NCI-H345 treated with DMSO at 0.1 percent for 48 hours (cell line): ENCODE measurements around the gene EXT2.

Experiments
- DNase-seq: peaks from one replicate; lab custom pipeline; 2025; ENCODE audit not compliant: unreplicated experiment; lab: John Stamatoyannopoulos, UW

Gene EXT2

DNA sequence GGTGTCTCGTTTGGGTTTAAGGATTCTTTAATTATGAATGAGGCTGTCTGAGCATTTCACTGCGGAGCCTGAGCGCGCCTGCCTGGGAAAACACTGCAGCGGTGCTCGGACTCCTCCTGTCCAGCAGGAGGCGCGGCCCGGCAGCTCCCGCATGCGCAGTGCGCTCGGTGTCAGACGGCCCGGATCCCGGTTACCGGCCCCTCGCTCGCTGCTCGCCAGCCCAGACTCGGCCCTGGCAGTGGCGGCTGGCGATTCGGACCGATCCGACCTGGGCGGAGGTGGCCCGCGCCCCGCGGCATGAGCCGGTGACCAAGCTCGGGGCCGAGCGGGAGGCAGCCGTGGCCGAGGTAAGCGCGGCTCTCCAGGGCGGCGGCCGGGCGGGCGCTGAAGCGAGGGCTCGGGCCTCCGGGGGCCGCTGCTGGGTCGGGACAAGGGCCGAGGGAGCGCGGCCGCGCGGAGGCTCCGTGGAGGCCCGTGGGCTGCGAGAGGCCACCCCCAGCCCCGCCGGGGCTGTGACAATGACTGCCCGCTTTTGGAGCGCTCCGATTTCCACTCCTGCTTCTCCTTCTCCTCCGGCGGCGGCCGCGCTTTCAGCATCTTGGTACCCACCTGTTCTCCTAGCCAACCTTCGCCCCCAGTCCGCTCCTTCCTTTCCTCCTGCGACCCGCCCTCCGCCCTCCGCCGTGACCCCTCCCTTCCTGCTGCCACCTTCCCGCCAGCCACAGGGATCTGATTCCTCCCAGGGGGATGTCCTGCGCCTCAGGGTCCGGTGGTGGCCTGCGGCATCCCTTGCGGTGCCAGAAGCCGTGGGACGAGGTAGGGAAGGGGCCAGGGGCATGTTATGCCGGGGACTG lies at the start of gene EXT2:
TSS of gene EXT2 (plus strand) at position 173 of the 854 bp plus-strand sequence. CDS start 12,035 bp downstream, outside the sequence.
- peak; percentile 84 for DNase-seq

DNA sequence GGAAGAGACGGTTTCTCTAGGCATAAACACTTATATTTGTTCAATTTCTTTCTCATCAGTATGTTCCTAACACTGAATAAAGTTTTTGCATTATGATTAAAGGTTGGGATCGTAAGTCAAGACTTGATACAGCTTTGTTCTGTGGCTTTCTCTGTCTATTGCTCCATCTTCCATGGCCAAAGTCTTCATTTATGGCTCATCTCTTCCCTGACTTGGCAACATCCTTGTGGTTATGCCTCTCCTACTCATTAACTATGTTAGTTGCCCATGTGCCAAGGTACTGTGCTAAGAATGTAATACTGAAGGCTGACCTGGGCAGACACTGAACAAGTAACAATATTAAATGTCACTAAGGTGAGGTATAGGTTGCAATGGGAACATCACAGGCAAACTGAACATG lies 49.3 kb upstream of the EXT2 start:
- no peak for DNase-seq

DNA sequence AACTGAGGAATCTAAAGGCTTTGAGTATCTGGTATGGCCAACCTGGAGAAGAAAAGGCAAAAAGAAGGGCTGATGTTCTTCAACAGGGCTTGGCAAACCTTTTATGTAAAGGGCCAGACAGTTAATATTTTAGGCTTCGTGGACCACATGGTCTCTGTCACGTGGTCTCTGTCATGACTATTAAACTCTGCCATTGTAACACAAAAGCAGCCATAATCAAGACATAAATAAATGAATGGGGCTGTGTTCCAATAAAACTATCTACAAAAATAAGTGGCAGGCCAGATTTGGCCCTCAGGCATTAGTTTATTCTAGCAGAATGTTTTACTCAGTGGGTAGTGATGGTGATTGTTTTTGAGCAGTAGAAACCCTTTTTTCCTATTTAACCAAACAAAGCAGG lies 48.2 kb upstream of the EXT2 start:
- DNase-seq = no peak

DNA sequence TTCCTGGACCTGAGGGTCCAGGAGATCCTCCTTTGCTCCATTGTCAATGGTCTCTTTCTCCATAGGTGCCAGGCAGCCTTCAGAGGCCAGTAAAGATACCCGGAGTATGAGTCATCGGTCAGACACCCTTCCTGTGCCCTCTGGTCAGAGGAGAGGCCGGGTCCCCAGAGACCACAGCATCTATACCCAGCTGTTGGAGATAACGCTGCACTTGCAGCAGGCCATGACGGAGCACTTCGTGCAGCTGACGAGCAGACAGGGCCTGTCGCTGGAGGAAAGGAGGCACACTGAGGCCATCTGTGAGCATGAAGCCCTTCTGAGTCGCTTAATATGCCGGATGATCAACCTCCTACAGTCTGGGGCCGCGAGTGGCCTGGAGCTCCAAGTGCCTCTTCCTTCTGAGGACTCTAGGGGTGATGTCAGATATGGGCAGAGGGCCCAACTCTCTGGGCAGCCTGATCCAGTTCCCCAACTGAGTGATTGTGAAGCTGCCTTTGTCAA lies 47.5 kb upstream of the EXT2 start, which contains the start of gene ACCSL:
TSS of gene ACCSL (plus strand) at position 51 of the 501 bp plus-strand sequence. CDS start at position 107, 56 bp downstream.
- no peak for DNase-seq

DNA sequence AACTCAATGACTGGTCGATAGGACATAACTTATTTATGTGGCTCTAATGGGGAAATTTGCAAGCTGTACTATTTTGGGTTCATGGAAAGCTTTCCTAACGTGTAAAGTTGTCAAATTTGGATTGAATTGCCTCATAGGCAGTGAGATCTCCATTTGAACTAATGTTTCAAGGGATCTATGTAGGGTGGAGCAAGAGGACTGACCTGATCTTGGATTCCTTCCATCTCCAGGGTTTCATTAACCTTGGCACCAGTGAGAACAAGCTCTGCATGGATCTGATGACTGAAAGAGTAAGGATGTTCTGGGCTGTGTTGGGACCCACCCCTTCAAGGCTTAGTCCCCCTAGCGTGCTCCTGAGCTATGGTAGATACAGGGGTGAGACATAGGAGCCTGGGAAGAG lies 45.6 kb upstream of the EXT2 start:
- DNase-seq = no peak

DNA sequence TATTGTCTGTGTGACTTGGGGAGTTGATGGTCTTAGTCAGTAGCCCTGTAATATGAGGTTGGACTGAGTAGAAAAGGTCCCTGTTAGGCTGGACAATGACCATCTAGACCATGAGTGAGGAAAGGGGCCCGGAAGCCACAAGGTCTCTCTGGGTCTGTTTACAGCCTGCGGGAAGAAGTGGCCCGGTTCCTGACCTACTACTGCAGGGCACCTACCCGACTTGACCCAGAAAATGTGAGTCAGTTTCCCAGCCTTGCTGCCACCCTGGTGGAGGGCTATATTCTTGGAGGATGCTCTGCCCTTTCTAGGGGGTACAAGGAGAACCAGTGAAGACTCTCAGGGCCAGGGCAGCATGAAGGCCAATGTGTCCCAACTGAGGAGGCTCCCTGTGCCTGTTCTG lies 44.3 kb upstream of the EXT2 start:
- no peak for DNase-seq

DNA sequence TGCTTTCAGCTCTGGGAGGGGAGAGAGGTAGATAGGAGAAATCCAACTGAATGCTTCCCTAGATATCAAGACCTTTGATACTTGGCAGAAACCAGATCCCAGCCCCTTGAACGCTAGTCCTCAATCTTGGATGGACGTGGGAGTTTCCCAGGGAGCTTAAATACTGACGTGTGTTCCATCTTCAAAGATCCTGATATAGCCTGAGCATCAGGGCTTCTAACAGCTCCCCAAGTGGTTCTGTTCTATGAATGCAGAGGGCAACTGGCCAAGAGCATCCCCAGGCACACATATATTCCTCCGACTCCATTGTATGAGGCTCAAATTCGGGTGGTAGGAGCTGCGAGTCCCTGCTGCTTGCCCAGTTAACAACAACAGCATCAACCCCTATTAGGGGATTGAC lies 38.1 kb upstream of the EXT2 start:
- no peak for DNase-seq

DNA sequence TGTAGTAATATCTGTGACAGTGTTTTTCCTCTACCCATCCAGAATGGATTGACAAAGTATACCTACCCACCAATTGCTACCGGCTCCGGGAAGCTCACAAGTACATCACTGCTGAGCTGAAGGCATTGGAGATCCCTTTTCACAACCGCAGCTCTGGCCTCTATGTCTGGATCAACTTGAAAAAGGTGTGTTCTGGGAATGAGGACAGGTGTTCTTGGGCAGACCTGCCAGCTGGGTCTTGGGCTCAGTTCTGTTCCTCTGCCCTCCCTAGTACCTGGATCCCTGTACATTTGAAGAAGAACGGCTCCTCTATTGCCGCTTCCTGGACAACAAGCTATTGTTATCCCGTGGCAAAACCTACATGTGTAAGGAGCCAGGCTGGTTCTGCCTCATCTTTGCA lies 37.2 kb upstream of the EXT2 start:
- DNase-seq = no peak

DNA sequence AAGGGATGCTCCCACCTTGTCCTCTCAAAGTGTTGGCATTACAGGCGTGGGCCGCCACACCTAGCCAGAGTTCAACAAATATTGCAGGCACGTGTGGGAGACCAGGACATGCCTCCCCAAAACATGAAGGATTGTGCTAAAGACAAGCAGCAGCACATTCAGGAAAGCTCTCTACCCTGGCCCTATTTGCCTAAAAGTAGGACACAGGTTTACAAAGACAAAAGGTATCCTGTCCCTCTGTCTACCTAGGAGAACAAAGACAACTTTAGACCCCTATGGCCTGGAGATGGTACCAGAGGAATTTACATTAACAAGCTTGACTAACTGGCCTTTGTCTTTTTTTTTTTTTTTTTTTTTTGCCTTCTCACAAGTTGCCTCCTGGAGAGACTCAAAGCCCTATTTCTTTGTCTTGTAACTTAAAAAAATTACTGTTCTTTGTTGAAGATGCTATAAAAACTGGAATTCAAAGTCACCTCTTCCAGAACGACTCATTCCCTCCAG lies 30.3 kb upstream of the EXT2 start:
- no peak for DNase-seq

DNA sequence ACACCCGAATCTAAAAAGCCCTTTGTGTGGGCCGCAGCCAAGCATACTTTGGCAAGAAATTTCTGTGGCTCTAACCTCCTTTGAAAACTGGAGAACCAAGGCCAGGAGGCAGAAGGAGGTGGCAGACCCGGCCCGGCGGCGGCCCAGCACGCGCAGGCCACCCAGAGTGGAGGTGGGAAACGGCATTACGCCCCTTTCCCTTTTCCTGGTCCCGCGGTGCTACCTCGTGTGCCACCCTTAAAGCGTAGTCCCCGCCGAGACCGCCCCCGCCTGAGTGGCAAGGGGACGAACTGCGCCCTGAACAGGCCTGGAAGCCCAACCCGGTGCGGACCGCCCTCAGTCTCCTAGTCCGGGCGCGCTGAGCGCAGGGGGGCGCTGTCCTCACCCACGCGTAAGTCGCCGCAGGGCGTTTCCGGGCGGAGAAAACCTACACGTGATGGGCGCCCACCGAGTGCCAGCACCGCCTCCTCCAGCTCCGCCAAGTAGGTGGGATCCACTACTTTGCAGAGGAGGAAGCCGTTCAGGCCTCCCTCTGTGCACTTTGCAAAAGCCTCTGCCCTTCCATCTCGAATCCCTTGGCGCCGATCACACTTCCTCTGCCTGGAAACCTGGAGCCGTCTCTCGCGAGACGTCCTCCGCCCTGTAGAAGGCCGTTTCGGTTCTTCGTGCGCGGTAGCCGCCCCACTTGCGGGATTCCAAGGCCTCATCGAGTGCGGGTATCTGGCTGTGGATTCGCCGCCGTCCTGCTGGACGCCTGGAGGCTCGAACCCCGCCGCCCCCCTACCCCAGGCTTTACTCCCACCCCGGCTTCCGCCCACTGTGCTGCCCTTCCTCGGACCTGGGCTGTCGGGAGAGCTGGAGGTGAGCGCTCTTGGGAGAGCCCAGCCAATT lies 29.4 kb upstream of the EXT2 start, which contains the start of gene ACCS:
TSS of gene ACCS (plus strand) at position 430 of the 891 bp plus-strand sequence. CDS start 1,358 bp downstream, outside the sequence.
- DNase-seq = peak; percentile 30

DNA sequence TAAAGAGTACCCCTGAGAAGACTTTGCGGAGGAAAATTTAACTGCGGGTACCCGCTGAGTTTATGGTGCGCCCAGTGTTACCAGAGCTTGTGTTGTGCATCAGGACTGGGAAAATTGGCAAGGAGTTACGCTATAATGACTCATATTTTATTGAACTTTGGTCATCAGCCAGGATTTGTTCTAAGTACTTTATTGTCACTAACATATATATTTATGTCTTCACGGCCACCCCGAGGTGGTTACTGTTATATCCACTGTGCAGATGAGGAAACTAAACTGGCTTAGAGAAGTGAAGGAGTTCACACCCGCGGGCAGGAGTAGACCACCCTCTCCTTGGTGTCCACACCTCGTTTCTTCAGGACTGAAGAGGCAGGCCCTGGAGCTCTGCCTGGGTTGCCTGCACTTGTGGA lies 28.7 kb upstream of the EXT2 start:
- DNase-seq = no peak

DNA sequence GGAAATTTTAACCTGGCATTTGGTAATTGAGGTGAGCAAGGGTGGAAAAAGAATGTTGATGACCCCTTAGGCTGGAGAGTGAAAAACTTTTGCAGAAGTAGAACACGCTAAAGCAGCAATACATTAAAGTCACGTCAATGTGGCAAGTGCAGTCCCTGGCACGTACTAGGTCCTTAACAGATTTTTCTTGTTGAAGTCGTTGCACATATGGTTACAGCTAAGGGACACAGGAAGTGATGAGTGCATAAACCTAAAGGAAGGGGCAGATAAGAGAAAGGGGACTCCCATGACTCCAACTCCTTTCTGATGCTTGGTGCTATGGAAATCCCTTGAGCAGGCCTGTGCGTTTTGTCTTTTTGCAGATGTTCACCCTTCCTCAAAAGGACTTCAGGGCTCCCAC lies 28.2 kb upstream of the EXT2 start:
- DNase-seq = no peak

DNA sequence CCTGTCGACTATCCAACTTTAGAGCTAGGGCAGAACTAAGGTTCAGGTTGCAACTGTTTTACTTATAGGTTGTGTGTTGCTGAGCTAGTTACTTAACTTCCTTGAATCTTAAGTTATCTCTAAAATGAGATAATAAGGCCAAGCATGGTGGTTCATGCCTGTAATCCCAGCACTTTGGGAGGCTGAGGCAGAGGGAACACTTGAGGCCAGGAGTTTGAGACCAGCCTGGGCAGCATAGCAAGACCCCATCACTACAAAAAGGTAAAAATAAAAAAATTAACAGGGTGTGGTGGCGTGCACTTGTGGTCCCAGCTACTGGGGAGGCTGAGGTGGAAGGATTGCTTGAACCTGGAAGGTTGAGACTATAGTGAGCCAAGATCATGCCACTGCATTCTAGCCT lies 27.3 kb upstream of the EXT2 start:
- no peak for DNase-seq

DNA sequence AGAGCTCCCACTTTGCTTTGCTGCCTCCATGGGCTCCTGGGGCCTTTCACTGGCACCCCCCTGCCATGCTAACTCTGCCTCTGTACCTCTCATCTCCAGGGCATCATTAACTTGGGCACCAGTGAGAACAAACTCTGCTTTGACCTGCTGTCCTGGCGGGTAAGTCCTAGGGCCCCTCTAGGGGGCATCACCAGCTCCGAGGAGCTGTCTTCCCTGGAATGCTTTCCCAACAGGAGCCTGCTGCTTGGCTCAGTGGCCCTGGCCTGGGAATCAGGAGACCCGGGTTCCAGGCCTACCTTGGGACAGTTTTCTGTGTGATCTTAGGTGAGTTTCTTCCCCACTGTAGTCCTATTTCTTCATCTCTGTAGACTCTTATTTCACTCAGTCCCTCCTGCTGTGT lies 24.3 kb upstream of the EXT2 start:
- DNase-seq = no peak

DNA sequence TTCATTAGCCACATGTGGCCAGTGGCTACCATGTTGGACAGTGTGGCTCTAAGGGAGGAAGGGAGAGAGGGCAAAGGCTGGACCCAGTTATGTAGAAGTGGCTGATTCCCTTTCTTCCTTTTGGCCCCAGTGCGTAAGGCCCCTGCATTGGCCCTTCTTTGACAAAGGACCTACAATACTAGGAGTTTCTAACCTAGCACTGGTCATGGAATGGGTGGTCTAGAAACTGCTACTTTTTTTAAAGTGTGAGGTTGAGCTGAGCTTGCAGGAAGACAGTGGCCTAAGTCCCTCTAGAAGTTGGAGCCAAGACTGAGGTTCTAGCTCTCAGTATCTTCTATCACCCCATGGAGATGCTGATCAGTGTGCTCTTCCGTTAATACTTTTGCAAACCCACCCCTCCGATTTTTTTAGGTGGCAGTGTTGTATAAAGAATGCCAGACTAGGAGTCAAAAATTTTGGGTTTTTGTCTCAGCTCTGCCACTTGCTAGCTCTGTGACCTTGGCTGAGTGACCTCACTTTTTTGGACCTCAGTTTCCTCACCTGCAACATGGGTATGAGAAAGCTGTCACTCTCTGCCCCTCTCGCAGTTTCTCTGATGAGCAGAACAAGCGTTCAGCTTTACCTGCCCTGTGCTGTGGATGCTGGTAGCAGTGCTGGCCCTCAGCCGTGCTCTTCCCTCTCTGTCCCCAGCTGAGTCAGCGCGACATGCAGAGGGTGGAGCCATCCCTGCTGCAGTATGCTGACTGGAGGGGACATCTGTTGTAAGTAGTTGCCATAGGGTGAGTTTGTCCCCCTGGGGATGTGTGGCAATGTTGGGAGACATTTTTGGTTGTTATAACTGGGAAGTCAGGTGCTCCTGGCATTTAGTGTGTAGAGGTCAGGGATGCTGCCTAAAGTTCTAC lies 22.5 kb upstream of the EXT2 start:
- no peak for DNase-seq

DNA sequence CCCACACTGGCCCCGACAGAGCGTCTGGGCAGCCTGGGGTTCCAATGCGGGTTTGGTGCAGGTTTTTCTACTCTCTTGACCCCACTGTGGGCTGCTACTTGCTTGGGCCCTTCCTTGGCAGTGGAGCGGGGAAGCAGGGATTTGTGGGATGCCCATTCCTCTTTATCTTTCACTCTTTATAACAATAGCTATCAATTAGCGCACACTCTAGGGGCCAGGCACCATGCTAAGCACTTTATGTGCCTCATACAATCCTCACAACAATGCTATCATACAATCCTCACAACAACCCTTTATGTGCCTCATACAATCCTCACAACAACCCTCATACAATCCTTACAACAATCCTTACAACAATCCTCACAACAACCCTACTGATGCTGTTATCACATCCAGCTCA lies 16.7 kb upstream of the EXT2 start:
- no peak for DNase-seq

DNA sequence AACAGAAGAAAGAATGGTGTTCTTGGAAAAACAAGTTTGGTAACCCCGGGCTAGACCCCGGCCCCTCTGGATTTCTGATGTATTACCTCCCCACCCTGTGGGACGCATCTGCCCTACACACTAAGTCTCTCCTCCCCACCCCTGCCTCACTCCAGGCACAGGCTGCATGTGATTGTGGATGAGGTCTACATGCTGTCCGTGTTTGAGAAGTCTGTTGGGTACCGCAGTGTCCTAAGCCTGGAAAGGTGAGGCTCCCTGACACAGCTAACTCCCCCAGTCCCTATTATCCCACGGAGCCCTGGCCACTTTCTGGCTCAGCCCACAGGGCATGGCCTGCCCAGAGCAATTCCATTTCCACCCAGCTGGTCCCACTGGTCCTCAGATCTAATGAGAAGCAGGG lies 16.1 kb upstream of the EXT2 start:
- no peak for DNase-seq

DNA sequence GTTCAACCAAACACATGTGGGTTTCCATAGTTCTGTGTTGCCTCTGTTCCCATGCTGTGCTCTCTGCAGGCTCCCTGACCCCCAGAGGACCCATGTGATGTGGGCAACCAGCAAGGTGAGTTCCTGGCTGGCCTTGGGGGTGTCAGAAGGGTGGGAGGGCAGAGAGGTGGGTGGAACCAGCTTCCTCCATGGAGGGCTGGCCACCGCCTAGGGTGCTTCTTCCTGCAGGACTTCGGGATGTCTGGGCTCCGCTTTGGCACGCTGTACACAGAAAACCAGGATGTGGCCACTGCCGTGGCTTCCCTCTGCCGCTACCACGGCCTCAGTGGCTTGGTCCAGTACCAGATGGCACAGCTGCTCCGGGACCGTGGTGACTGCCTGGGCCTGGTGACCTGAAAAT lies 14.5 kb upstream of the EXT2 start:
- DNase-seq = no peak

DNA sequence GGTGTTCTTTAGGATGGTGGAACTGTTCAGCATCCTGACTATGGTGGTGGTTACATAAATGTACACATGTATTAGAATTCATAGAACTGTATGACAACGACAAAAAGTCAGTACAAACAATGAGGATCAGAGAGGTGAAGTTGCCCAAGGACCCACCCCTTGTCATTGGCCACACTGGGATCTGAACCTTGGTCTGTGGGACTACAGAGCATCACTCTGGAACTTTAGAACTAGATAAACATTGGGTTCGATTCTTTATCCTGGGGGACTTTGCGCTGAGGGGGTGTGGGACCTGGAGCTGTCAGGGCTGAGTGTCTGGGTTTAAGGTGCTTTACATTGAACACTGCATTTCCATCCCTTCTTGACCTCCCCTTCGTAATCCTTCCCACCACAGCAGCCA lies 12.8 kb upstream of the EXT2 start:
- DNase-seq = no peak

DNA sequence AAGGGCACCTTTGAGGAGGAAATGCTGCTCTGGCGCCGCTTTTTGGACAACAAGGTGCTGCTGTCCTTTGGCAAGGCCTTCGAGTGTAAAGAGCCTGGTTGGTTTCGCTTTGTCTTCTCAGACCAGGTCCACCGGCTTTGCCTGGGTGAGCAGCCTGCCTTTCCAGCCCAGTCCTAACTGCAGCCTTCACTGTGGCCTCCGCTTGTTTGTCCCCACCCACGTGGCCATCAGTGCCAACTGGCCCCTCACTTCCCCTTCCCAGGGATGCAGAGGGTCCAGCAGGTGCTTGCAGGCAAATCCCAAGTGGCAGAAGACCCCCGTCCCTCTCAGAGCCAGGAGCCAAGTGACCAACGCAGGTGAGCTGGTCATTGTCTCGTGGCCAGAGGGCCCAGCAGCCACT lies 12.0 kb upstream of the EXT2 start:
- no peak for DNase-seq
